RWPE2 (cell line): ENCODE results near the gene CRMP1.

Experiments
- ATAC-seq: fragments of 200-7000 bp; cut with Tn5 transposase; 3 replicates; pipeline ENCODE4 v1.9.1; 2021; ENCODE audit warnings: low read depth
- DNase-seq: peaks from one replicate; pipeline ENCODE4 v3.0.0-alpha.2; 2020; ENCODE audit warnings: low spot score
- H3K27ac ChIP-seq: fragments of 450-650 bp; 2 replicates; pipeline ENCODE4 v1.5.1; 2017; ENCODE audit warnings: mild to moderate bottlenecking; ENCODE audit not compliant: poor library complexity, severe bottlenecking
- H3K27me3 ChIP-seq: fragments of 250-450 bp; sonication (Bioruptor Pico); 2 replicates; pipeline ENCODE4 v1.5.1; 2021; ENCODE audit warnings: mild to moderate bottlenecking, moderate library complexity; ENCODE audit not compliant: insufficient read depth, poor library complexity, severe bottlenecking
- H3K36me3 ChIP-seq: fragments of 250-450 bp; sonication (Bioruptor Pico); 2 replicates; pipeline ENCODE4 v1.5.1; 2020; ENCODE audit warnings: low read depth, mild to moderate bottlenecking, moderate library complexity
- H3K4me1 ChIP-seq: fragments of 250-450 bp; sonication (Bioruptor Pico); 2 replicates; pipeline ENCODE4 v1.5.1; 2021; ENCODE audit warnings: mild to moderate bottlenecking, moderate library complexity; ENCODE audit not compliant: insufficient read depth, poor library complexity, severe bottlenecking
- H3K4me3 ChIP-seq: fragments of 250-450 bp; sonication (Bioruptor Pico); 2 replicates; pipeline ENCODE4 v1.5.1; 2021; ENCODE audit warnings: mild to moderate bottlenecking, moderate library complexity; ENCODE audit not compliant: severe bottlenecking
- H3K9me3 ChIP-seq: fragments of 250-450 bp; sonication (Bioruptor Pico); 2 replicates; pipeline ENCODE4 v1.5.1; 2021; ENCODE audit warnings: mild to moderate bottlenecking, moderate library complexity; ENCODE audit not compliant: severe bottlenecking
- TF ChIP-seq, protein P1 (sequence below): fragments of 450-650 bp; IDR thresholded peaks from one replicate; pipeline ENCODE4 v1.5.1; 2017; ENCODE audit warnings: mild to moderate bottlenecking, moderate library complexity; ENCODE audit not compliant: poor library complexity, severe bottlenecking

The CRMP1 gene

DNA sequence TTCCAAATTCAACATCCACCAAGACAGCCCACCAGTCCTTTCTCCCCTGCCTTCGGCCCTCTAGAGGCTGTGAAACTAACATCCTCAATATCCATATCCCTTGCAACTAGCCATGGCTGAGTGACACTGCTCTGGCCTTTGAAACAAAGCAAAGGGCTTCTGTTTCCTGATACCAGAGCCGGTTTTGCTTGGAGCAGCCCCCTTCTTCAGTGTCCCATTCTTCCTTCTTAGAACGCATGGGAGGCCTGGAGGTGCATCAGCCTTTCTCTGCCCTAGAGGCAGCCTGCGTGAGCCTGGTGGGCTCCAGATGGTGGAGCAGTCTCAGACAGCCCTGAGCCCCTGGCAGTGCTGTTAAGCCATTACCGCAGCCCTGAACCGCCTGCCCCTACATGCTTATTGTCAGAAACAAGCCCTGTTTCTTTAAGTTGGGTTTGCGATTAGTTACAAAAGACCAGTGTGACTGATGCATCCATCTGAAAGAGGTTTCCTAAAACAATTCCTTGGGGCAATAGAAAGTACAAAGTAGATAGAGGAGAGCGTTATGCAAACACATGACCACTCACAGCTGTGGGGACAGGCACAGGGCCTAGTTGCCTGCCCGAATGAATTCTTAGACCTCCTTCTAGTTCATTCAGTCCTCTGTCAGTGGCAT is 107.8 kb downstream of the CRMP1 start:
- Histone ChIP-seq H3K27ac (peak overlapping the region; percentile 54), H3K4me1 (peaks cover 12% of the 10 kb centered on the region), H3K27me3 (no peaks in the 10 kb centered on the region), H3K36me3 (peaks cover 46% of the 10 kb centered on the region), H3K9me3 (no peaks in the 10 kb centered on the region), H3K4me3 (no peak overlapping the region)
- TF ChIP-seq, protein P1, sequence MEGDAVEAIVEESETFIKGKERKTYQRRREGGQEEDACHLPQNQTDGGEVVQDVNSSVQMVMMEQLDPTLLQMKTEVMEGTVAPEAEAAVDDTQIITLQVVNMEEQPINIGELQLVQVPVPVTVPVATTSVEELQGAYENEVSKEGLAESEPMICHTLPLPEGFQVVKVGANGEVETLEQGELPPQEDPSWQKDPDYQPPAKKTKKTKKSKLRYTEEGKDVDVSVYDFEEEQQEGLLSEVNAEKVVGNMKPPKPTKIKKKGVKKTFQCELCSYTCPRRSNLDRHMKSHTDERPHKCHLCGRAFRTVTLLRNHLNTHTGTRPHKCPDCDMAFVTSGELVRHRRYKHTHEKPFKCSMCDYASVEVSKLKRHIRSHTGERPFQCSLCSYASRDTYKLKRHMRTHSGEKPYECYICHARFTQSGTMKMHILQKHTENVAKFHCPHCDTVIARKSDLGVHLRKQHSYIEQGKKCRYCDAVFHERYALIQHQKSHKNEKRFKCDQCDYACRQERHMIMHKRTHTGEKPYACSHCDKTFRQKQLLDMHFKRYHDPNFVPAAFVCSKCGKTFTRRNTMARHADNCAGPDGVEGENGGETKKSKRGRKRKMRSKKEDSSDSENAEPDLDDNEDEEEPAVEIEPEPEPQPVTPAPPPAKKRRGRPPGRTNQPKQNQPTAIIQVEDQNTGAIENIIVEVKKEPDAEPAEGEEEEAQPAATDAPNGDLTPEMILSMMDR = peak; percentile 3
- ATAC-seq (no peak), DNase-seq (no peak)

DNA sequence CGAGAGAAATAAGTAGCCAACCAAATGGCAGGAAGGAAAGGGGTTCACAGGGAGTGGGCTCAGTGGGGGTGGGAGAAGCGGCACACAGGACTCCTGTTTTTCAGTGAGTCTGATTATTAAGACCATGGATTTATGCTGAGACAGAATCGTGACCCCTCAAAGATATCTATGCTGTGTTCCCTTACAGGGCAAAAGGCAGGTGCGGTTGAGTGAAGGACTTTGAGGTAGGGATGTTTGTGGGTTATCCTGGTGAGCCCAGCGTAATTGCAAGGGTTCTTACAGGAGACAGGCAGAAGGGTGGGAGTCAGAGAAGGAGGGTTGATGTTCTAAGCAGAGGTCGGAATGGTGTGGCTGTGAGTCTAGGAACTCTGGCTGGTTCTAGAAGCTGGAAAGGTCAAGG is 108.9 kb downstream of the CRMP1 start:
- Histone ChIP-seq H3K27ac (no peak overlapping the region), H3K4me1 (peaks cover 12% of the 10 kb centered on the region), H3K9me3 (no peaks in the 10 kb centered on the region), H3K4me3 (no peak overlapping the region), H3K36me3 (peaks cover 44% of the 10 kb centered on the region), H3K27me3 (no peaks in the 10 kb centered on the region)
- TF ChIP-seq, protein P1 = no peak
- ATAC-seq = no peak
- no peak for DNase-seq

DNA sequence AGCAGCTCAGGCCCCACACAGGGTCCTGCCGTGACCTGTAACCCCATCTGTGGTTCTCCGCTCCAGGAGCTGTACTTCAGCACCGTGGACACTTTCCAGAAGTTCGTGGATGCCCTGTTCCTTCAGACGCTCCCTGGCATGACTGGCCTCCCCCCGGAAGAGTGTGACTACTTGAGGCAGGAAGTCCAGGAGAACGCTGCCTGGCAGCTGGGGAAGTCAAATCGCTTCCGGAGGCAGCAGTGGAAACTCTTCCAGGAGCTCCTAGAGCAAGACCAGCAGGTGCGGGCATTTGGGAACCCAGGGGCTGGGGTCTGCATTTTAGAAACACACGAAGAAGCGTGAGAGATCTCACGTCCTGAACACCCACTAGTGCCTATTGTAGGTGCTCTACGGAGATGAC is 109.4 kb downstream of the CRMP1 start:
- no peak for DNase-seq

DNA sequence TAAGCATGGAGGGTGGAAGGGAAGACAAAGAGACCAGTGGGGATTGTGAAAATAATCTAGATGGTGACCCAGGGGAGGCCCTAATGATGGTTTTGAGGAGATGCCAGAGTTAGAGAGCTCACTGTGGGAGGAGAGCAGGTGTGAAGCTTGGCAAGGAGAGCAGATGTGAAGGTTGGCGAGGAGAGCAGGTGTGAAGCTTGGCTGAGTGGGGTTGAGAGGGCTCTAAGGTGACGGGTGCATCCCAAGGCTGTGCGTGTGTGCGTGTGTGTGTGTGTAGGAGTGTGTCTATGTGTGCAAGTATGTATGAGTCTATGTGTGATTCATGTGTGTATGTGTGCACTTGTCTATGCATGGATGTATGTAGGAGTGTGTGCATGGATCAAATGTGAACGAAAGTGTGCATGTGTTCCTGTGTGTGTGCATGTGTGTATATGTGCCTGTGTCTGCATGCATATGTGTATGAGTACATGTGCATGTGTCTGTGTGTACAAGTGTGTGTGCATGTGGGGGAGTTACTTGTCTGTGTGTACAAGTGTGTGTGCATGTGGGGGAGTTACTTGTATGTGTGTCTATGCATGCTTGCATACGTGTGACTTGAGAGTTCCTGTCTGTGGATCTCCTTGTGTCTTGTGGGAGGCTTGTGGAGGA is 109.9 kb downstream of the CRMP1 start:
- Histone ChIP-seq H3K36me3 (peaks cover 41% of the 10 kb centered on the region), H3K9me3 (no peaks in the 10 kb centered on the region), H3K27ac (no peak overlapping the region), H3K4me1 (peaks cover 12% of the 10 kb centered on the region), H3K4me3 (no peak overlapping the region), H3K27me3 (no peaks in the 10 kb centered on the region)
- TF ChIP-seq, protein P1 = no peak
- DNase-seq = no peak
- ATAC-seq = no peak

More for the DNA sequence above, 109.4 kb downstream of the CRMP1 start:
- peaks cover 12% of the 10 kb centered on the region for H3K4me1 ChIP-seq
- no peaks in the 10 kb centered on the region for H3K27me3 ChIP-seq
- peaks cover 44% of the 10 kb centered on the region for H3K36me3 ChIP-seq
- TF ChIP-seq, protein P1 = no peak
- H3K4me3 ChIP-seq = no peak overlapping the region
- no peak for ATAC-seq
- no peak overlapping the region for H3K27ac ChIP-seq
- H3K9me3 ChIP-seq = no peaks in the 10 kb centered on the region

DNA sequence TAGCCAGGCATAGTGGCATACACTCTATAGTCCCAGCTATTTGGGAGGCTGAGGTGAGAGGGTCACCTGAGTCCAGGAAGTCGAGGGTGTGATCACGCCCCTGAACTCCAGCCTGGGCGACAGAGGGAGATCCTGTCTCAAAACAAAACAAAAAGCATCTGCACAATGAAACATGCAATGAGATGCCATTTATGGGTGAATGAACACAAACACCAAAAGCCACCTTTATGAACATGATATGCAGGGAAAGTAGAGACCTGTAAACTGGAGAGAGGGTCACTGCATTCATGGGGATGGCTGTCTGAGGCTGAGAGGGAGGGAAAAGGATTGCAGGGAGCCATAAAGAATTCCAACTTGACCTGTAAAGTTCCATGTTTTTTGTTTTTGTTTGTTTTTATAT is 111.2 kb downstream of the CRMP1 start:
- Histone ChIP-seq H3K27me3 (no peaks in the 10 kb centered on the region), H3K4me3 (no peak overlapping the region), H3K36me3 (peaks cover 39% of the 10 kb centered on the region), H3K27ac (peak overlapping the region; percentile 21), H3K4me1 (peaks cover 12% of the 10 kb centered on the region), H3K9me3 (peaks cover 3% of the 10 kb centered on the region)
- DNase-seq (no peak), ATAC-seq (no peak)
- TF ChIP-seq, protein P1 = no peak
